Measurements from ENCODE around the gene PTF1A.
"Not testable (repeated sequence)": the region's sequence is repeated elsewhere in the genome, so short reads cannot be mapped to it uniquely, and the experiment has no call there.

Gene PTF1A

DNA sequence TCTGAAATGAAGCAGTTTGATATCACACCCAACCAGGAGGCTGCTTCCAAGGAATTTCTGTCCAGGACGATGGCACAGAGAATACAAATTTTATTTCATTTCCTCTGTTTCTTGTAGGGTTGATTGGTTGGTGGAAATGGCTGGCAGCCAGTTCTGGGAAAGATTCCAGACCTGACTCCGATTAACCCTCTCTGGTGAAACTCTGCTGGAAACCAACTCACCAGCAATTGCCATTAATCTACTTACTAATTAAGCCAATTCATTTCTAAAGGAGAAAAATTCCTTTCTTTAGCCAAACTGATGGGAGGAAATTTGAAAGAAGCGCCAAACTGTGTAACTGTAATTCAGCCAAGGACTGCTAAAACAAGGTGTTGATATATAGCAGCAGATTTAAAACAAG is 10.7 kb downstream of the PTF1A start:
- no peak for DNase-seq

DNA sequence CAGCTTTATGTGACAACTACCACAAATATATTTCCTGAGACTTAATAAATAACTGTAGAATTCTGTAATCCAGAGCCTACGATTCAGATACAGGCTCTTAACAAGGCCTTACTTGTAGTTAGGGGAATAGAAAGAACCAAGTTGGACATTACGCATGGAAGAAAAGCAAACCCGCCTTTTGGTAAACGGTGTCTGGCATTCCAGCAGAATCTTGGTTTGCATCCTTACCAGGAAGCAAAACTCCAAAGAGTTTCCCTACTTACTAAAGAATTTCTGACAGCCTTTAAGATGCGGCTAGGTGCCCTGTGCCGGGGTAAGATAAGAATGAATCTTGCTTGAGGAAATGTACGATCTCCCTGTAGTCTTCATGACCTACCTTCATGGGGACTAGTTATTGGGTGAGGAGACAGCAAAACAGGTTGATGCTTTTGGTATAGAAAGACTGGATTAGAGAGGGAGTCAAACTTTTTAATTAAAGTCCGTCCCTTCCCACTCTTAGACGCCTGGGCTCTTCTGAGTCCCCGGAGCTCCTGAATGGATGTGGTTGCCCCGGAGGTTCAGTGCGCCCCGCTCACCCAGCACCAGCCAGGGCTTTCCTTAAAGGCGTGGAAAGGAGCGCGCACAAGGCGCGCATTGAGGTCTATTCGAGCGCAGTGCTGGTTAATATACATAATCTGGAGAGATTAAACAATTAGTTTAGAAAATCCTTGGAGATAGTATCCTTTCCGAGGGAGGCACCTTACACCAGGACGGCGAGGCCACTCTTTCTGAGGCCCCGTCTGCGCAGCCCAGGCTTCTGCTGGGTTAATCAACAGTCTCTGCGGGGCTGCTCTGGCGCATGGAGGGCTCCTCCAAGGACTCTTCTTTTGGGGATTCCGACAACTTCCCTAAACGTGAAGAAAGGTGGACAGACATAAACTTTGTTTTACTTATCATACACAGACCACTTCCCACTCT is 11.5 kb downstream of the PTF1A start:
- DNase-seq: no peak

DNA sequence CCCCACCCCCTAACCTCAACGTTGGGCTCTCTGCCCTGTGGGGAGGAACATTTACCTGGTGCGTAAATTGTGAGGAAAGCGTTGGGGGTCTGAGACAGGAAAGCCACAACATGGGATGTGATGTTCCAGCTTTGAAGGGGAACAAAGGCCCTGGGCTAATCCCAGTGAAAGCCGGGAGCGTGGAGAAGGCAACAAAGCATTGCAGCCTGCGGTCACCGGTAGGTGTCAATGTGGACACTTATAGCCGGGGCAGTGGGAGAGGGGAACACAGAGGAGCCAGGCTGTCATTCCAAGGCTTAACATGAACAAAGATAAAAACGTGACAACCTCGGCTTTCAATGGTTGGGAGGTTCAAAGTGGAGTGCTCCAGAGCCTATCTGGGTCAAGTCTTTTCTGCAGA is 12.7 kb downstream of the PTF1A start:
- no peak for DNase-seq

DNA sequence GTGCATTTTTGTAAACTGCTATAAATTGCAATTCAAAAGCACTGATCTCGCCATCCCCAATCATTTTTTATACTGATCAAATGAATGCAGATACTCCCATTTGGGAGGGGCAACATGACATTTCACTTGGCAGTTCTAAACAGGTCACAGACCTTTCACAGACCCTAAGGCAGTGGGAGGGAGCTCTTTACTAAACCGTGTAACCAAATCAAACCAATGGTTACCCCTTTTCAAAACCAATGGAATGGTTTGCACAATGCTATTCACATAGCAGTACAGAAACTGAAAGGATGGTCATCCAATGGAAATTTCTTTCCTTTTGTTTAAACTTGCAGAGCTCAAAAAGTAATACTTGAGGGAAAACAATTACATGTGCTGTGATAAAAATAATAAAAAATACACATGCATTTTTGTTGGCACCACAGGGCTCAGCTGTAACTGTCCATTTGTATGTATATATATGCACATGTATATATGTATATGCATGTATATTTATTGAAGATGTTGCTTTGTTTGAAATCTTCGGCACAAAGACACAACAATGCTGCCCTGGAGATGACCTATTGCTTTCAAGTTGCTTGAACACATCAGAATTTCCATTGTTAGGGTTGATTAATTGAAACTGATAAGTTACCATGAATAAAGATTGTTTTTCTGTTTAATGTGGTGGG is 14.0 kb downstream of the PTF1A start:
- no peak for DNase-seq

DNA sequence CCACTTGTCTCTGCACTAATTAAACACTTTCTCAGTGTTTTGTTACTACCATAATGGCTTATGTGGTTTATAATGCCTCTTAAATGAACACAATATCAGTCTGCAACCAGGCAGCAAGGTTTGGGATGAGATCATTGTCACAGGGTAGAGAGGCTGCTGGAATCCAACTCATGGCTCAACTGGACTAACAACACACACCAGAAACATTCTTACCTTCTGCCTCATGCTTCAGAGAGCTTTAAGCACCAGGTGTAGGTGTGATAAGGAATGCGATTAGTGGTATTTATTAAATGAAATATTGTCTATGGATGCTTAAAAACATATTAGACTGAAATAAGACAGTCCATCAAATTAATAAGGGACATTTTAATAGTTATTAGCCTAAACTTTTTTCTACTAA is 25.4 kb downstream of the PTF1A start:
- no peak for DNase-seq

DNA sequence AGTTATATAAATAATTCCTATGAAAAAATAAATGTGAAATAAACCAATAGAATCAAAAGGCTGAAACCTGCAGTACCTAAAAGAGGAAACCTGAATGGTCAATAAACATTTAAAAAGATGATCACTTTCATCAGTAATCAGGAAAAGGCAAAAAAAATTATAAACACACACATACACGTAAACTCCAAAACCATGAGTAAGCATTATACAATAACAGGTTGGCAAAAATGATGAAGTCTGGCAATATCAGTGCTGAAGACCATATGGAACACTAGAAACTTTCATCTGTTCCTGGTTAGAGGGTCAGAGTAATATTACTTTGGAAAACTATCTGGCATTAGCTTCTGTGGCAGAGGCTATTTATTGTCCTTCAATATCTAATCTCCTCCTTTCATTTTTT is 38.5 kb downstream of the PTF1A start:
- no peak for DNase-seq

DNA sequence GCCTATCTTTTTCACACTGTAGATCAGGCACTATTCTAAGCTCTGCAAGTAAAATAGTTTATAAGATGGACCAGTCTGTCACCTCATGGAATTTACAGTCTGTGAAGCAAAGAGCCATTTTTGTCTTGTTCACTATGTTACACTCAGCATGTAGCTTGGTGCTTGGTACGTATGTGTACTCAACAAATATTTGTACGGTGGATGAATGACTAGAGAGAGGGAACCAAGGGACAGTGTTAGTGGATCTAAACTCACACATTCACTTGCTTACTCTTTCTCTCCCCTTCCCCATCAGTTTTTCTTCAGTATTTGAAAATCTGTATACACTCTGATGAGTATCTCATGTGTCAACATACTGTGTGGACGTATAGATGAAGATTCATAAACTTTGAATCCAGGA is 45.9 kb downstream of the PTF1A start:
- no peak for DNase-seq

DNA sequence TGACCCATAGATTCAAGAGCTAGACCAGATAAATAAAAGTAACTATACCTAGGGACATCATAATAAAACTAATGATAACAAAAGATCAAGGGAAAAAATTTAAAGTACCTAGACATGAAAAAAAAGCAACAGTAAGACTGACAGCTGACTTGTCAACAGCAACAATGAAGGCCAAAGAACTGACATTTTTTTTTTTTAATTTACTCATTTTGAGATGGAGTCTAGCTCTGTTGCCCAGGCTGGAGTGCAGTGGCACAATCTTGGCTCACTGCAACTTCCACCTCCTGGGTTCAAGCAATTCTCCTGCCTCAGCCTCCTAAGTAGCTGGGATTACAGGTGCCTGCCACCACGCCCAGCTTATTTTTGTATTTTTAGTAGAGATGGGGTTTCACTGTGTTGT is 49.7 kb downstream of the PTF1A start:
- not testable (repeated sequence) for DNase-seq

Measured in anterior cingulate cortex (tissue), 58 donors.